Stimulated activated naive CD8-positive, alpha-beta T cell treated with anti-CD3 and anti-CD28 coated beads, Interleukin-15, amount 100 ng/mL, for 72 hours (primary cell): Measurements from ENCODE around the gene PRG2.

ENCODE experiments used
- ATAC-seq: fragments of 150-1000 bp; cut with Tn5 transposase; 2 replicates; pipeline ENCODE4 v1.10.0; 2021; ENCODE audit warnings: mild to moderate bottlenecking, moderate library complexity
- DNase-seq, 2 donors: peaks; one replicate each; pipeline ENCODE4 v3.0.0; 2021 to 2022
- H3K27ac Mint-ChIP-seq, 2 donors: one replicate each; pipeline ENCODE4 v1.8.0; 2022; ENCODE audit warnings: mild to moderate bottlenecking in 2 of 2, mixed read lengths in 2 of 2, moderate library complexity in 2 of 2
- H3K27me3 Mint-ChIP-seq: one replicate; pipeline ENCODE4 v1.8.0; 2022; ENCODE audit warnings: mixed read lengths
- H3K4me1 Mint-ChIP-seq: one replicate; pipeline ENCODE4 v1.8.0; 2022; ENCODE audit warnings: mild to moderate bottlenecking, mixed read lengths
- H3K4me3 Mint-ChIP-seq, 2 donors: one replicate each; pipeline ENCODE4 v1.8.0; 2022; ENCODE audit warnings: mild to moderate bottlenecking in 2 of 2, mixed read lengths in 2 of 2, moderate library complexity in 1 of 2
- H3K9me3 Mint-ChIP-seq, 2 donors: one replicate each; pipeline ENCODE4 v1.8.0; 2022; ENCODE audit warnings: mixed read lengths in 2 of 2

Gene PRG2

GRCh38 chr11:57392066-57392762 is 1.8 kb upstream of the PRG2 start:
- no peak overlapping the region for H3K27ac Mint-ChIP-seq
- no peaks in the 10 kb centered on the region for H3K4me1 Mint-ChIP-seq
- no peak for DNase-seq
- no peaks in the 10 kb centered on the region for H3K9me3 Mint-ChIP-seq
- no peak overlapping the region for H3K4me3 Mint-ChIP-seq
- H3K27me3 Mint-ChIP-seq, result no peaks in the 10 kb centered on the region
- no peak for ATAC-seq

- ATAC-seq (no peak), DNase-seq (no peak)
- Mint-ChIP-seq H3K27me3 (no peaks in the 10 kb centered on the region), H3K27ac (no peak overlapping the region), H3K4me1 (no peaks in the 10 kb centered on the region), H3K9me3 (no peaks in the 10 kb centered on the region), H3K4me3 (no peak overlapping the region)
These were observed 1.1 kb upstream of the PRG2 start for GRCh38 chr11:57391539-57391938.

DNA sequence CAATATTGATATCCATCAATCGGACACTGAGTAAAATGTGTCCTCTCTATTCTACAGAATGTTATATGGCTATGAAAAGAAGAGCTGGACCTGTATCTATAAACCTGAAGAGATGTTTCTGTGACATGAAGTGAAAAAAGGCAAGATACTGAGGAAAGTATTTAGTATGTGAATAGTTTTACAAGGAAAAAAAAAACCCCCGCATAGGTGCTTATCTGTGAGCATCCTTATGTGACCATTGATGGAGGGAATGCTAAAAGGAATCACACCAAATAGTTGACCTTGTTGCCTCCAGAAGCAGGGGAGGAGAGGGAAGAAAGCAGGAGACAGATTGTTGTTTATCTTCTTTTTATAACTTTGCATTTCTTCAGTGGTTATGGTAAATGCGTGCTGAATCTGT is 661 bp upstream of the PRG2 start:
- no peaks in the 10 kb centered on the region for H3K27me3 Mint-ChIP-seq
- ATAC-seq (no peak), DNase-seq (no peak)
- H3K4me1 Mint-ChIP-seq, result no peaks in the 10 kb centered on the region
- H3K4me3 Mint-ChIP-seq, result no peak overlapping the region
- H3K27ac Mint-ChIP-seq, result no peak overlapping the region
- H3K9me3 Mint-ChIP-seq, result no peaks in the 10 kb centered on the region

DNA sequence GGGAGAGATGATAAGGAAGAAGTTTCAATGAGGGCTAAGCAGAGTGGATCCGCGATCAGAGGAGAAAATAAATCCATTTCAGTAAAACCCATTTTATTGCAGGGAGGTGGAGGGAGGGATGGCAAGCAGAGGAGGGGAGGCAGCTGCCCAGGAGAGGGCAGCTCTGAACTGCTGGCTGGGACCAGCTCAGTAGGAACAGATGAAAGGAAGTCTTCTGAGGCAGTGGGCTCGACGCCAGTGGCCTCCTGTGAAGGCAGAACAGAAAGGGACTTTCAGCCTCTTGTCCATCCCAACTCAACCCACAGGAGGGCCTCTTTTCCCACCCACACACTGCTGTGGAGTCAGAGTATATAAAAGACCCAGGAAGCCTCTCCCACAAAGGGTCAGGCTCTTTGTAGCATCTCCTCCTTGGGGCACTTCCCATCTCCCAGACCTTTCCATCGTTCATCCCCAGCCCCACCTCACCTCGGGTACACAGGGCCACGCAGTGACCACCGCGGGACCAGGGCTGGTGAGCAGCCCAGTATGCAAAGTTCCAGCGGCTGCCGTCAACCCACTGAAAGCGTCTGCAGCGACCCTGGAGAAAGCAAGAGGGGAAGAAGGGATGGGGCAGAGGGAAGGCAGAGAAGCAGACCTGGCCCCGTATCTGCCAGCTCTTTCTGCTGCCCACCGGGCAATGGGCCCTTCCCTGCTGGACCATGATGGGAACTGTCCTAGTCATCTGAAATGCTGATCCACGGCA is 3.0 kb downstream of the PRG2 start:
- Mint-ChIP-seq H3K27me3 (peaks cover 2% of the 10 kb centered on the region), H3K4me1 (no peaks in the 10 kb centered on the region), H3K9me3 (no peaks in the 10 kb centered on the region), H3K4me3 (no peak overlapping the region), H3K27ac (no peak overlapping the region)
- no peak for ATAC-seq
- no peak for DNase-seq

- Mint-ChIP-seq H3K9me3 (no peaks in the 10 kb centered on the region), H3K27ac (no peak overlapping the region), H3K27me3 (peaks cover 11% of the 10 kb centered on the region), H3K4me1 (no peaks in the 10 kb centered on the region), H3K4me3 (no peak overlapping the region)
- DNase-seq (no peak), ATAC-seq (no peak)
These were observed 4.1 kb downstream of the PRG2 start for GRCh38 chr11:57386178-57386940.

DNA sequence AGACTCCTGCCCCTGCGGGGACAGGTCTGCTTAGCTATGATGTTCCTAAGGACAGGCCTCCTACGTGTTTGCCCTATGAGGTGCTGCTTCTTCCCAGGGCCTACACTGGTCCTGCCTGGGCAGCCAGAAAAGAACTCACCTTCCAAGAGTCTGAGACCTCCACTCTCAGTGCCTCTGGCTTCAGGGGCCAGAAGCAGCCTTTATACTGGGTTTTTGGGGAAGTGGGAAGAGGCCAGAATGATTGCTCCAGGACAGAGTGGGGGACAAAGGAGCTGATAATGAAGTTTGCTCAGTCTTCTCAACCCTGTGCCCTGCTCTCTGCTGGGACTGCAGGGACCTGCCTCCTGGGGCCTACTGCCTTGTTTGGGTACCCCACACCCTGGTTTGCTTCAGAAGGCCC is 9.5 kb downstream of the PRG2 start, which contains the start of gene PRG3:
Gene PRG3 (minus strand): TSS at position 176 of the 400 bp plus-strand sequence. CDS start 442 bp downstream, outside the sequence.
- no peaks in the 10 kb centered on the region for H3K4me1 Mint-ChIP-seq
- DNase-seq (no peak), ATAC-seq (no peak)
- H3K27me3 Mint-ChIP-seq, result peaks cover 39% of the 10 kb centered on the region
- no peak within 1 kb of the TSS for H3K4me3 Mint-ChIP-seq
- H3K27ac Mint-ChIP-seq, result no peak within 1 kb of the TSS
- H3K9me3 Mint-ChIP-seq, result no peaks in the 10 kb centered on the region

- no peaks in the 10 kb centered on the region for H3K4me1 Mint-ChIP-seq
- ATAC-seq, result no peak
- no peaks in the 10 kb centered on the region for H3K9me3 Mint-ChIP-seq
- no peak for DNase-seq
- no peak overlapping the region for H3K27ac Mint-ChIP-seq
- no peak overlapping the region for H3K4me3 Mint-ChIP-seq
- H3K27me3 Mint-ChIP-seq, result peaks cover 39% of the 10 kb centered on the region
These were observed 10.7 kb downstream of the PRG2 start for GRCh38 chr11:57379732-57380131.

- Mint-ChIP-seq H3K9me3 (no peaks in the 10 kb centered on the region), H3K27ac (no peak overlapping the region), H3K27me3 (peaks cover 39% of the 10 kb centered on the region), H3K4me3 (no peak overlapping the region), H3K4me1 (no peaks in the 10 kb centered on the region)
- ATAC-seq, result no peak
- no peak for DNase-seq
These were observed 12.3 kb downstream of the PRG2 start for GRCh38 chr11:57378186-57378585.

GRCh38 chr11:57377107-57377506 is 13.3 kb downstream of the PRG2 start:
- no peak for DNase-seq
- Mint-ChIP-seq H3K4me1 (no peaks in the 10 kb centered on the region), H3K4me3 (no peak overlapping the region), H3K27ac (no peak overlapping the region), H3K27me3 (peaks cover 33% of the 10 kb centered on the region), H3K9me3 (no peaks in the 10 kb centered on the region)
- ATAC-seq, result no peak

- DNase-seq (no peak), ATAC-seq (peak; percentile 67)
- Mint-ChIP-seq H3K27me3 (peaks cover 28% of the 10 kb centered on the region), H3K9me3 (no peaks in the 10 kb centered on the region), H3K4me1 (no peaks in the 10 kb centered on the region), H3K4me3 (no peak overlapping the region), H3K27ac (no peak overlapping the region)
These were observed 14.1 kb downstream of the PRG2 start for GRCh38 chr11:57376095-57377090.

GRCh38 chr11:57375490-57375889 is 15.0 kb downstream of the PRG2 start:
- peaks cover 23% of the 10 kb centered on the region for H3K27me3 Mint-ChIP-seq
- no peaks in the 10 kb centered on the region for H3K4me1 Mint-ChIP-seq
- no peaks in the 10 kb centered on the region for H3K9me3 Mint-ChIP-seq
- H3K4me3 Mint-ChIP-seq, result no peak overlapping the region
- ATAC-seq (no peak), DNase-seq (no peak)
- no peak overlapping the region for H3K27ac Mint-ChIP-seq

DNA sequence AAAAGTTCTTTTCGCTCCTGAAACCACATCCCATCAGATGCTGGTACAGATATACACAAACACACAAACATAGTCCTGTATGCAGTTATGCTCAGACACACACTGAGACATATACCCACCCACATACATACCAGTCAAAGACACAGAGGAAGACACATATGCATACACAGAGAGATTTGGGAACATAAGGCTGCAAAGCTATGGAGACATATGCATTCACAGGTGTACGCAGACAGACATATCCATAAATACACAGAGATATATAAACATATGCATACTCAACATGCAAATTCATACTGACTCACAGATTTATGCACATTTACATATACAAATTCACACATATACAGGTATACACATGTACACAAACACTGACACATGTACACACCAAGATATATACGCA is 15.5 kb downstream of the PRG2 start:
- no peak for DNase-seq
- ATAC-seq, result no peak
- Mint-ChIP-seq H3K4me3 (no peak overlapping the region), H3K27ac (no peak overlapping the region), H3K27me3 (peaks cover 18% of the 10 kb centered on the region), H3K4me1 (no peaks in the 10 kb centered on the region), H3K9me3 (no peaks in the 10 kb centered on the region)

DNA sequence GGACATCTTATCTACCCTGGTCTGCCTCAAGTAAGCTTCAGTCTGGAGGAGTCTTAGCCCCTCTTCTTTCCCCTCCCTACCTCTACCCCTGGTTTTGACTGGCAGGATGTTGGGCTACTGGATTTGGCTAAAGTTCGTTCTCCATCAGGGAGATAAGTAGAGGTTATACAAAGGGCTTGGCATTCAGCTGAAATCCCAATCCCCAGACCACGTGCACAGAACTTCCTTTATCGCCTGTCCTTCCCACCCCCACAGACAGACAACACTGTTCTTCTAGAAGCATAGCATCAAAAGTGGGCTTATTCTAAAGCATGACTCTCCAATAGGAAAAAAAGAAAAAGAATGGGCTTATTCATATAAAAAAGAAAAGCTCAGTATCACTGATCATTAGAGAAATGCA is 17.3 kb downstream of the PRG2 start:
- Mint-ChIP-seq H3K27me3 (peaks cover 16% of the 10 kb centered on the region), H3K4me1 (no peaks in the 10 kb centered on the region), H3K9me3 (no peaks in the 10 kb centered on the region), H3K27ac (no peak overlapping the region), H3K4me3 (no peak overlapping the region)
- DNase-seq, result no peak
- ATAC-seq, result no peak

DNA sequence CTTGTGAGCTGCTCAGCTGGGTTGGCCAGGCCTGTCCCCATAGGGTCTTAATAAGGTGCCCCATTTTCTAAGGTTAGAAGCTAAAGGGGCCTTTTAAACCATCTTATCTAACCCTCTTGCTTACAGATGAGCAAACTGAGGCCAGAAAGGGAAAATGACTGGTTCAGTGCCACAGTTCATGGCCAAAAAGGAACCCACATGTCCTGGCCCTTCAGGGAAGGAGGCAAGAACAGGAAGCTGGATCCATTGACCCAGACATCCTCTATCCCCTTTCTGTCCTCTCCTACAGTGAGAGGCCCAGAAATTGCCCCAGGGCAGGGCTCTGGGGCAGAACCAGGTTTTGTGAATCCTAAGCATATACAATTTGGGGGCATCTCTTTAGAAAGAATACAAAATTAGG is 19.5 kb downstream of the PRG2 start:
- Mint-ChIP-seq H3K27me3 (peaks cover 7% of the 10 kb centered on the region), H3K4me1 (no peaks in the 10 kb centered on the region), H3K4me3 (no peak overlapping the region), H3K9me3 (no peaks in the 10 kb centered on the region), H3K27ac (no peak overlapping the region)
- ATAC-seq (no peak), DNase-seq (no peak)

- no peak overlapping the region for H3K4me3 Mint-ChIP-seq
- no peaks in the 10 kb centered on the region for H3K4me1 Mint-ChIP-seq
- ATAC-seq (no peak), DNase-seq (no peak)
- no peak overlapping the region for H3K27ac Mint-ChIP-seq
- peaks cover 7% of the 10 kb centered on the region for H3K27me3 Mint-ChIP-seq
- no peaks in the 10 kb centered on the region for H3K9me3 Mint-ChIP-seq
These were observed 20.2 kb downstream of the PRG2 start for GRCh38 chr11:57370251-57370650.
